ENCODE results near the gene SNRNP48. TPM values are rescaled to one million over a fixed set of nuclear protein-coding genes. Genes with fewer than 3 reads are reported as not detected.

SNRNP48 gene
- polyA plus RNA-seq, 1 of the 3 experiments (the other 2 are of a cell fraction): 5.7 TPM

DNA sequence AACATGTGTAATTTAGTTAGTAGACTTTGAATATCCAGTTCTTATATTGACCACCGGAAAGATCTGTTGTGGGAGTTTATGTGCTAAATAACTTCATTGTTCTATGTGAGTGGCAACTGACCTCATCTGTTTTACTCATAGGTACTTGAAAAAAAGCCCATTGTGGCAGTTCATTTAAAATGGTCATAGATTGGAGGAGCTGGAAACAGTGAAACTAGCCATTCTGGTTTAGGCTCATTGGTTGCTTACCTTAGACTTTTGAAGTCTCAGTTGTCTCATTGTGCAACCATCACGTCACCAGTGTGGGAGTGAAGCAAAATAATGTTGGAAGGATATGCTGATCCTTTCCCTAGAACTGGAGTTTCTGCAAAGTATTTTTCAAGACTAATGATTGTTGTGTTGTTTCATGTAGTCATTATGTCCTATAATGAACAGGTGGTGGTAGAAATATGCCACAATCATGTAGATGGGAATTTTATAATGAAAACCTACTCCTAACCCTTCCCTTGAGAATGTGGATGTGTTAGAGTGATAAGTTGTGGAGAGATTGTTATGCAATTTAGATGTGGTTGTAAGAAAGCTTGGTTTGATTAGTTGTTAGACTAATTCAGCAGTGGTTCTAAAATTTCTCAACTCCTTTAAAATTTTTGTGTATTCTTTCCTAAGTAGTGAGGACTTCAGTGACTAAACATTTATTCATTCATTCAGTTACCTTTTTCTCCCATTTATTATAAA, 30.2 kb upstream of the SNRNP48 start:
- Histone ChIP-seq H3F3A (replicated peaks; ENCODE audit: insufficient read depth) (no peaks in the 10 kb centered on the region), H3K27ac (ENCODE audit: low read depth in 2 of 2, low read length in 1 of 2) (no peak overlapping the region), H3K9ac (no peak overlapping the region), H3K36me3 (replicated peaks in 1 of 2; ENCODE audit: control insufficient read depth in 1 of 2, insufficient read depth in 2 of 2, low read length in 1 of 2) (no peaks in the 10 kb centered on the region), H3K4me3 (ENCODE audit: low read depth in 2 of 2, low read length in 1 of 2) (no peak overlapping the region), H4K20me1 (ENCODE audit: insufficient read depth) (no peaks in the 10 kb centered on the region), H3K4me1 (ENCODE audit: control insufficient read depth in 1 of 2, insufficient read depth in 2 of 2, low read depth in 1 of 2, low read length in 1 of 2) (no peaks in the 10 kb centered on the region; a peak in 1 of 4 replicates), H3K27me3 (ENCODE audit: insufficient read depth) (peaks cover 67% of the 10 kb centered on the region), H3K79me2 (ENCODE audit: insufficient read depth) (no peaks in the 10 kb centered on the region), H3K9me2 (no peaks in the 10 kb centered on the region), H3K4me2 (no peak overlapping the region), H3K9me3 (no peaks in the 10 kb centered on the region), H2AFZ (ENCODE audit: low read depth) (no peak overlapping the region)
- CTCF ChIA-PET: interaction anchor here (1.1 to 1.3 kb wide), 2 partner anchors 13 to 284 kb away, joined by 3 to 4 read pairs; no protein-coding TSS in a partner anchor
- POLR2A ChIA-PET: no interaction called here
- TF ChIP-seq JUND (IDR thresholded peaks at IDR 0.05) (no peak), SIN3A (IDR thresholded peaks at IDR 0.05; ENCODE audit: borderline replicate concordance, low read depth, low read length) (no peak), TAF1 (IDR thresholded peaks at IDR 0.05; ENCODE audit: borderline replicate concordance, low read depth, low read length) (no peak), POLR2AphosphoS5 (IDR thresholded peaks at IDR 0.05; ENCODE audit: low read depth, low read length) (no peak), RAD21 (IDR thresholded peaks at IDR 0.05; ENCODE audit: low read length) (no peak), NFIC (IDR thresholded peaks at IDR 0.05; ENCODE audit: borderline replicate concordance) (no peak), MXI1 (IDR thresholded peaks at IDR 0.05; ENCODE audit: low read depth, low read length) (no peak), GABPA (IDR thresholded peaks at IDR 0.05; ENCODE audit: low read depth) (no peak), FOXJ3 (CRISPR knock-in tag; IDR thresholded peaks at IDR 0.05) (no peak), NRF1 (IDR thresholded peaks at IDR 0.05; ENCODE audit: low read depth, low read length) (no peak), TEAD4 (IDR thresholded peaks at IDR 0.05; ENCODE audit: borderline replicate concordance, insufficient read depth) (no peak), GATA2 (CRISPR knock-in tag; IDR thresholded peaks at IDR 0.05) (no peak), CHD2 (IDR thresholded peaks at IDR 0.05; ENCODE audit: low read length, partially characterized antibody) (no peak)
- TF ChIP-seq, protein P1, sequence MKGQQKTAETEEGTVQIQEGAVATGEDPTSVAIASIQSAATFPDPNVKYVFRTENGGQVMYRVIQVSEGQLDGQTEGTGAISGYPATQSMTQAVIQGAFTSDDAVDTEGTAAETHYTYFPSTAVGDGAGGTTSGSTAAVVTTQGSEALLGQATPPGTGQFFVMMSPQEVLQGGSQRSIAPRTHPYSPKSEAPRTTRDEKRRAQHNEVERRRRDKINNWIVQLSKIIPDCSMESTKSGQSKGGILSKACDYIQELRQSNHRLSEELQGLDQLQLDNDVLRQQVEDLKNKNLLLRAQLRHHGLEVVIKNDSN (IDR thresholded peaks at IDR 0.05; ENCODE audit: borderline replicate concordance, low read depth): no peak
- TF ChIP-seq, protein P2, sequence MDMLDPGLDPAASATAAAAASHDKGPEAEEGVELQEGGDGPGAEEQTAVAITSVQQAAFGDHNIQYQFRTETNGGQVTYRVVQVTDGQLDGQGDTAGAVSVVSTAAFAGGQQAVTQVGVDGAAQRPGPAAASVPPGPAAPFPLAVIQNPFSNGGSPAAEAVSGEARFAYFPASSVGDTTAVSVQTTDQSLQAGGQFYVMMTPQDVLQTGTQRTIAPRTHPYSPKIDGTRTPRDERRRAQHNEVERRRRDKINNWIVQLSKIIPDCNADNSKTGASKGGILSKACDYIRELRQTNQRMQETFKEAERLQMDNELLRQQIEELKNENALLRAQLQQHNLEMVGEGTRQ (IDR thresholded peaks at IDR 0.05; ENCODE audit: borderline replicate concordance, low read depth, low read length): no peak
- TF ChIP-seq, protein P3, sequence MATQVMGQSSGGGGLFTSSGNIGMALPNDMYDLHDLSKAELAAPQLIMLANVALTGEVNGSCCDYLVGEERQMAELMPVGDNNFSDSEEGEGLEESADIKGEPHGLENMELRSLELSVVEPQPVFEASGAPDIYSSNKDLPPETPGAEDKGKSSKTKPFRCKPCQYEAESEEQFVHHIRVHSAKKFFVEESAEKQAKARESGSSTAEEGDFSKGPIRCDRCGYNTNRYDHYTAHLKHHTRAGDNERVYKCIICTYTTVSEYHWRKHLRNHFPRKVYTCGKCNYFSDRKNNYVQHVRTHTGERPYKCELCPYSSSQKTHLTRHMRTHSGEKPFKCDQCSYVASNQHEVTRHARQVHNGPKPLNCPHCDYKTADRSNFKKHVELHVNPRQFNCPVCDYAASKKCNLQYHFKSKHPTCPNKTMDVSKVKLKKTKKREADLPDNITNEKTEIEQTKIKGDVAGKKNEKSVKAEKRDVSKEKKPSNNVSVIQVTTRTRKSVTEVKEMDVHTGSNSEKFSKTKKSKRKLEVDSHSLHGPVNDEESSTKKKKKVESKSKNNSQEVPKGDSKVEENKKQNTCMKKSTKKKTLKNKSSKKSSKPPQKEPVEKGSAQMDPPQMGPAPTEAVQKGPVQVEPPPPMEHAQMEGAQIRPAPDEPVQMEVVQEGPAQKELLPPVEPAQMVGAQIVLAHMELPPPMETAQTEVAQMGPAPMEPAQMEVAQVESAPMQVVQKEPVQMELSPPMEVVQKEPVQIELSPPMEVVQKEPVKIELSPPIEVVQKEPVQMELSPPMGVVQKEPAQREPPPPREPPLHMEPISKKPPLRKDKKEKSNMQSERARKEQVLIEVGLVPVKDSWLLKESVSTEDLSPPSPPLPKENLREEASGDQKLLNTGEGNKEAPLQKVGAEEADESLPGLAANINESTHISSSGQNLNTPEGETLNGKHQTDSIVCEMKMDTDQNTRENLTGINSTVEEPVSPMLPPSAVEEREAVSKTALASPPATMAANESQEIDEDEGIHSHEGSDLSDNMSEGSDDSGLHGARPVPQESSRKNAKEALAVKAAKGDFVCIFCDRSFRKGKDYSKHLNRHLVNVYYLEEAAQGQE (IDR thresholded peaks at IDR 0.05; ENCODE audit: low read depth, low read length): no peak
- TF ChIP-seq, protein P4, sequence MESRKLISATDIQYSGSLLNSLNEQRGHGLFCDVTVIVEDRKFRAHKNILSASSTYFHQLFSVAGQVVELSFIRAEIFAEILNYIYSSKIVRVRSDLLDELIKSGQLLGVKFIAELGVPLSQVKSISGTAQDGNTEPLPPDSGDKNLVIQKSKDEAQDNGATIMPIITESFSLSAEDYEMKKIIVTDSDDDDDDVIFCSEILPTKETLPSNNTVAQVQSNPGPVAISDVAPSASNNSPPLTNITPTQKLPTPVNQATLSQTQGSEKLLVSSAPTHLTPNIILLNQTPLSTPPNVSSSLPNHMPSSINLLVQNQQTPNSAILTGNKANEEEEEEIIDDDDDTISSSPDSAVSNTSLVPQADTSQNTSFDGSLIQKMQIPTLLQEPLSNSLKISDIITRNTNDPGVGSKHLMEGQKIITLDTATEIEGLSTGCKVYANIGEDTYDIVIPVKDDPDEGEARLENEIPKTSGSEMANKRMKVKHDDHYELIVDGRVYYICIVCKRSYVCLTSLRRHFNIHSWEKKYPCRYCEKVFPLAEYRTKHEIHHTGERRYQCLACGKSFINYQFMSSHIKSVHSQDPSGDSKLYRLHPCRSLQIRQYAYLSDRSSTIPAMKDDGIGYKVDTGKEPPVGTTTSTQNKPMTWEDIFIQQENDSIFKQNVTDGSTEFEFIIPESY (IDR thresholded peaks at IDR 0.05; ENCODE audit: borderline replicate concordance, low read depth): no peak
- TF ChIP-seq, protein P5, sequence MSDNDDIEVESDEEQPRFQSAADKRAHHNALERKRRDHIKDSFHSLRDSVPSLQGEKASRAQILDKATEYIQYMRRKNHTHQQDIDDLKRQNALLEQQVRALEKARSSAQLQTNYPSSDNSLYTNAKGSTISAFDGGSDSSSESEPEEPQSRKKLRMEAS (IDR thresholded peaks at IDR 0.05; ENCODE audit: low read depth): no peak
- DNase-seq: no peak
- 42% methylated on average over 2 of the region's 2 CpGs for WGBS (ENCODE audit: low lambda C conversion rate)

Data from SK-N-SH (cell line).